ENCODE measurements around the gene MS4A14.
"Not testable (repeated sequence)": the region's sequence is repeated elsewhere in the genome, so short reads cannot be mapped to it uniquely, and the experiment has no call there.

The MS4A14 gene

GRCh38 chr11:60396382-60396781 is at the start of gene MS4A14:
TSS of gene MS4A14 (plus strand) at chr11:60396459. CDS start at chr11:60396579, 120 bp downstream.
- no peak for DNase-seq (ENCODE audit: low read depth)

DNA sequence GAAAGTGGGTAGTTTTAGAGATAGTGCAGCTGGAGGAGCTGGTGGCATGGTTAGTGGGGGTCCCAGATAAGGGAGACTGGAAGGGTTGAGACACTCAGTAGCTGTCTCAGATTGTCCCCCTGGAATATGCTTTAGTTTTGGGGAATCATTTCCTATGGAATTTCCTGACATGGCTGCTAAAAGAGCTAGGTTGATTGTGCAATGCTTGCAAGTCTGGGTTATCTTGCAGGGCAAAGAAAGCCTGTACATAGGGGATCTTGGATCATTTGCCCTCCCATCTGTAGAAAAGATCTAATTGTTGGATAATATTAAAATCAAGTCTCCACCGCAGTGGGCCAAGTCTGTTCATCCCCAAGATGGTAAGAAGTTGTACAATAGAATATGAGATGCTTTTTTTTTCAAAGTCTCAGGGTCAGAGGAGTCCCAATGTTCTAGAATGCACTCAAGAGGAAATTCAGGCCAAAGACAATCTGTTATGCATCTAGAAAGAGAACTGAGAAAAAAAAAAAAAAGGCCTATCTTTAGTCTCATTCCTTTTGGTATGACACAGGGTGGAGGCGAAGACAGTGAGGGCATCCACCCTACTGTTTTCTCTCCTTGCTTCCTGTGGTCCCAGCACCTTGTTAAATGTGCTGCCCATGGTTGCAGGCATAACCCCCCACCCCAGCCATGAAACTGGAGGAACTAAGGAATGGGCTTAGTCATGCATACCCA is 49.0 kb upstream of the MS4A14 start:
- no peak for DNase-seq (ENCODE audit: low read depth)

- no peak for DNase-seq (ENCODE audit: low read depth)
Observed at GRCh38 chr11:60348116-60348515, 48.1 kb upstream of the MS4A14 start.

DNA sequence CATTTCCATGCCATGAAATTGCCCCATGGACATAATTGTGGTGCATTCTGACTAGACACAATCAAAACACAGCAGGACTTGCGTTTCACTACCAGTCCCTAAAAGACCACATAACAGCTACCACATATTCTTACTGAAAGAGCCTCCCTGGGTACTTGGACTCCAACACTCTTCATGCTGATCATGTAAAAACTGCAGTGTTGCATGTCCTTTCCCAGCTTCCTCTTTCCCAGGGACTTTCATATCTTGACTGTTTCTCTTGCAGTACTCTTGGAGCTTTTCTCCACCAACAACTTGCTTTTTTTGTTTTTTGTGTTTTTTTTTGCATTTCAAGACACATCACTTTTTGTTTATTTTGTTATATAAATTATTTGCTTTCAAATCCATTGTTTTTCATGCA is 46.3 kb upstream of the MS4A14 start:
- no peak for DNase-seq (ENCODE audit: low read depth)

GRCh38 chr11:60357771-60358170 is 38.5 kb upstream of the MS4A14 start:
- no peak for DNase-seq (ENCODE audit: low read depth)

DNA sequence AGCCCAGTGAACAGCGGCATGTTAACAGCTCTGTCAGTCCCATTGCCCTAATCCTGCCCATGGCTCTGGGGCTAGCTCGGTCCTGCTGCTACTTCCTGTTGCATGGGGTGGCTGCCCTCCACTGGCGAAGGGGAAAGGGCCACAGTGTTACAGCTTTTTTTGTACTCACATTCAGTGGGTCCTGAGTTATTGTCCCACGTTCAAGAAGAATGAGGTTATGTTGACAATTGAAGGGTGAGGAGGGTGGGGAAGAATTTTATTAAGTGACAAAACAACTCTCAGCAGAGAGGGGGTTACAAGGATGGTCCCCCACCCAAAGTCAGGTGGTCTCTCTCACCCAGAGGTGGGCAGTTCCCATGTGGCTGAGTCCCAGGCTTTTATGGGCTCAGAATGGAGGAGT is 35.6 kb upstream of the MS4A14 start:
- no peak for DNase-seq (ENCODE audit: low read depth)

GRCh38 chr11:60362241-60362640 is 34.0 kb upstream of the MS4A14 start:
- DNase-seq (ENCODE audit: low read depth): no peak

DNA sequence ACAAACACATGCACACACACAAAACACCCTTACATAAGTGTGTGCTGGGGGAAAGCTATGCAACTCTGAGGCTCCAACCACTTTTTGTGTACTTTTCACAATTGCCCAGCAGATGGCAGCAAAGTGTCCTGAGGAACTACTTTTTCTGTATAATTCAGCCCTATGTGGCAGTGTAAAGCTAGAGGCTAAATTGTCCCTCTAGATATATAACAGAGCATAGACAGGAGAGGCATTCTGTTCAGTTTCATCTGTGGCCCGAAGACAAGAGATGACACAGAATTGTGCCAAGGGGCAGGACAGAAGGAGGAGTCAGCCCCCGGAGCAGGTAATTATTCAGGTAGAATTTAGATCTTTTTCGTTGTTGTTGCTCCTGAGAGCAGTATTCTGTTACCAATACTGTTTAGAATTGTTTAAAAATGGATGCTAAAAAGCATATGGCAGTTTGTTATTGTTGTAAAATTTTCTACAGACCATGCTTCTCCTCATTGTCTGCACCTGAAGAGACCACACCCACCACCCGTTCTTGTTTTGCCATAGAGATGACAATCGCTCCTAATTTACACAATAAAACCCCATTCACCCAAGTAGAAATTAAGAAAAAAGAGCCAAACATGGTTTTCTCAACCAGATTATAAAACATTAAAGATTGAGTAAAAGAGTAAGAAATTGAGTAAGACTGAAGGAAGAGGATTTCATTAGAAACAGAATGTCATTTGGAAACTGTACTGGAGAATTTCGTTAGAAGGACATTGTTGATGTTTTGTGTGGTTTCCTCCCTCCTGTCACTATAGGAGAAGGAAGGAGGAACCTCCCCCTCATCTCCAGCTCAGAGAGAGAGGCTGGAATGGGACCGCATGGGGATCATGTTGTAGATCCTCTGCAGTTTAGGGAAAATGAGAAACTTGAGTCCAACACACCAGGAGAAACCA is 32.5 kb upstream of the MS4A14 start:
- DNase-seq (ENCODE audit: low read depth): peak; percentile 32

DNA sequence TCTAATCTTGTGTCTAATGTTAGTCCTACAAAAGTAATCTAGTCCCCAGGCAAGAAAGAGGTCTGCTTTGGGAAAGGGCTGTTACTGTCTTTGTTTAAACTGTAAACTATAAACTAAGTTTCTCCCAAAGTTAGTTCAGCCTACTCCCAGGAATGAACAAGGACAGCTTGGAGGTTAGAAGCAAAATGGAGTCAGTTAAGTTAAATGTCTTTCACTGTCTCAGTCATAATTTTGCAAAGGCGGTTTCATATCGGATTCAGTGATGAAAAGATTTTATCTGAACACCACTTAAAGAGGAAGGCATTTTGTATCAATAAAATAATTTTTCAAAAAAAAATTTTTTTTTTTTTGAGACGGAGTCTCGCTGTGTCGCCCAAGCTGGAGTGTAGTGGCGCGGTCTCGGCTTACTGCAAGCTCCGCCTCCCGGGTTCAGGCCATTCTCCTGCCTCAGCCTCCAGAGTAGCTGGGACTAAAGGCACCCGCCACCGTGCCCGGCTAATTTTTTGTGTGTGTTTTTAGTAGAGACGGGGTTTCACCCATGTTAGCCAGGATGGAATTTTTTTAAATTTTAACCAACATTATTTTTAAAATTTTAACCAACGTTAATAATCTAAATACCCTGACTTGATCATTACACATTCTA is 29.9 kb upstream of the MS4A14 start:
- not testable (repeated sequence) for DNase-seq (ENCODE audit: low read depth)

DNA sequence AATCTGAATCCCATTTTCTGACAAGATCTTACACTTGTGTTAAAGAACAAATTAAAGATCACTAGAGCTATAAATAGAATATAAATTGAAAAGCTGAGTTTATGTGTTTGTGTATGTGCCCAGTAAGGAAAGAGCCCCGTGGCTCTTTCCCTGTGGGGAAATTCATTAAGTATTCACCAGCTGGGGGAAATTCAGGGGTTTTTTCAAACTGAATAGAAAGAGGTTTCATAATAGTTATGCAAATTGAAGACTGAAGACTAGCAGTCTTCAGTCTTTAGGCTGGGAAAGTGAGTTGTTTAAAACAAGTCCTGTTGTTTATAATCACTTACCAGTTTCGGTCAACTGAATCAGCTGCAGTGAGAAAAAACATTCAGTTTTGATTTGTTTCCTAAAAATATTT is 29.2 kb upstream of the MS4A14 start:
- DNase-seq (ENCODE audit: low read depth): no peak

DNA sequence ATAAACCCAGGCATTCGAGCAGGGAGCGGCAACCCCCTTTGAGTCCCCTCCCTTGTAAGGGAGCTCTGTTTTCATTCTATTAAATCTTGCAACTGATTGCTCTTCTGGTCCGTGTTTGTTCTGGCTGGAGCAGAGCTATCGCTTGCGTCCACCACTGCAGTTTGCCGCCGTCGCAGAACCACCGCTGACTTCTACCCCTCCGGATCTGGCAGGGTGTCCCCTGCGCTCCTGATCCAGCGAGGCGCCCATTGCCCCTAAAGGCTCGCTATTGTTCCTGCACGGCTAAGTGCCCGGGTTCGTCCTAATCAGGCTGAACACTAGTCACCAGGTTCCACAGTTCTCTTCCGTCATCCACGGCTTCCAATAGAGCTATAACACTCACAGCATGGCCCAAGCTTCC is 28.4 kb upstream of the MS4A14 start:
- no peak for DNase-seq (ENCODE audit: low read depth)

GRCh38 chr11:60370252-60370810 is 25.9 kb upstream of the MS4A14 start:
- DNase-seq (ENCODE audit: low read depth): no peak

- no peak for DNase-seq (ENCODE audit: low read depth)
Observed at GRCh38 chr11:60370811-60371298, 25.4 kb upstream of the MS4A14 start.

- DNase-seq (ENCODE audit: low read depth): no peak
Observed at GRCh38 chr11:60371386-60371785, 24.9 kb upstream of the MS4A14 start.

GRCh38 chr11:60371854-60372253 is 24.4 kb upstream of the MS4A14 start:
- DNase-seq (ENCODE audit: low read depth): no peak

DNA sequence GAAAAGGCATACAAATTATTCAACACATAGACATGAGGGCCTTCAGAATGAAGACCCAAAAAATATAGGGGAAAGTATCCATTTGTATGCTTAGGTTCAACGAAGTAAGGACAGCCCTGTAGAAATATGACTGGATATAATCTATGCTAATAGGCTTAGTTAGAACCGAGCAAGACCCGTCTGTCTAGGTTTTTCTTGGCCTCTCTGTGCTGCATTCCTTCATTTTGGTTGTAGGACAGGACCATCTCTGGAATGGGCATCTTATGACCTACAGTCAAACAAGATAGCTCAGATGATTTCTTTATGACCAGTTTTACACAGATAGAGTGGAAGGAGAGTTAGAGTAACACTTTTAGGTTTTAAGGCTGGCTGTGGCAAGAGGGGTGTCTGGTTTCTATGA is 23.5 kb upstream of the MS4A14 start:
- DNase-seq (ENCODE audit: low read depth): no peak

DNA sequence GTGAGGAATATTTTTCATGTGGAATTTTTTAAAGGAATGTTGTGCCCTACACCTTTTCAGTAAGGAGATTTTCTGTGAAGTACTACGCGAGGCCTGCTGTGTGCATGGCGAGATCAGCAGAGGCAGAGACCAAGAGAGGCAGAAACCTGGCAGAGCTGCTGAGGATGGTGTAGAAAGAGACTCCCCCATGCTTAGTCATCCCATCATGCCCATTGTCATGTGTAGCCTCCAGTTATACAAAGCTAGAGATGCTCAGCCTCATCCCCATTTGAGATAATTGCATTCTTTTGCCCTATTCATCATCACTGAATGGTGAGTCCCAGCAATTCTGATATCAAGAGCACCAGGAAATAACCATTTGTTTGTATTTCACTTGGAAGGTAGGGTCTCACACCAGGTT is 20.9 kb upstream of the MS4A14 start:
- DNase-seq (ENCODE audit: low read depth): no peak

GRCh38 chr11:60376601-60377000 is 19.7 kb upstream of the MS4A14 start:
- no peak for DNase-seq (ENCODE audit: low read depth)

DNA sequence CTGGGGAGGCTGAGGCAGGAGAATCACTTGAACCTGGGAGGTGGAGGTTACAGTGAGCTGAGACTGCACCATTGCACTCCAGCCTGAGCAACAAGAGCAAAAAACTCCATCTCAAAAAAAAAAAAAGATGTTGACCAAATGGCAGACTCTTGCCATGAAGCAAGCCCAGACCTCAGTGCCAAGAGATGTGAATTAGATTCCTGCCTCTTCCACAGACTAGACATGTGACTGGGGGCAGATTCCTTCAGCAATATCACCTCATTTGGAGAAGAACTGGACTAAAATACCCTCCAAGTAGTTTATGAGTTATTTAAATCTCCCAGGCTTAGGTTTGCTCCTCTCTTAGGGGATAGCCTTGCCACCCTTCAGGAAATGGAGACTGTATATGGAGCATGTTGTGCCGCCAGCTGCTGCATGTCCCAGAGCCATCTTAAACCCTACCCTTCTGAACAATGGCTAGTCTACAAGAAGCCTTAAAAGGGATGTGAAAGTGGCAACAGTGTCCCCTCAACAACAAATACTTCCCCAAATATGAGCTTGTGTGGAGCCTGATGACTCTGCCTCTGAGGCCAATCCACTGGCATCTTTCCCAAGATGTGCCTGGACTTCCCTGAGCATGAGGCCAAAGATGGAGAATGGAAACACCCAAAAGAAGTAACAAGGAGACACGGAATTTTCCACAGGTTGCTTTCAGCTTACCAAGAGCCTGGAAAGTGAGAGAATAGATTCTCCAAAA is 18.7 kb upstream of the MS4A14 start:
- DNase-seq (ENCODE audit: low read depth): no peak

DNA sequence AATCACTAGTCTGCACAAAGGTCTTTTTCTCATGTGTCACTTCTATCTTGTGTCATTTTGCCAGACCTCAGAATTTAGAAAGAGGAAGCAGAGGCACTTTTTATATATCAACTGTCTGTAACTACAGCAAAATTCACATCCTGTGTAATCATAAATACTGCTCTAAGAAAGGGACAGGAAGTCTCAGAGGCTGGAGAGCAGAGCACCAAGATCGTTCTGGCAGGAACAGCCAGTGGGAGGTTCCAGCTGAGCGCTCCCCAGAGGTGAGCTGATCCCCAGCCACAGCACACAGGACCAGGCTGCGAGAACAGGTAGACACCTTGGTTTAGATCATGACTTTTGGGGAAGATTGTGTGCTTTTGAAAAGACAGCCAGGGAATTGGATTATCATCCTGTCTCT is 17.9 kb upstream of the MS4A14 start, which contains the start of gene MS4A7:
MS4A7 (plus strand) TSS at position 179 of the 400 bp plus-strand sequence. CDS start 4,610 bp downstream, outside the sequence.
- DNase-seq (ENCODE audit: low read depth): no peak

DNA sequence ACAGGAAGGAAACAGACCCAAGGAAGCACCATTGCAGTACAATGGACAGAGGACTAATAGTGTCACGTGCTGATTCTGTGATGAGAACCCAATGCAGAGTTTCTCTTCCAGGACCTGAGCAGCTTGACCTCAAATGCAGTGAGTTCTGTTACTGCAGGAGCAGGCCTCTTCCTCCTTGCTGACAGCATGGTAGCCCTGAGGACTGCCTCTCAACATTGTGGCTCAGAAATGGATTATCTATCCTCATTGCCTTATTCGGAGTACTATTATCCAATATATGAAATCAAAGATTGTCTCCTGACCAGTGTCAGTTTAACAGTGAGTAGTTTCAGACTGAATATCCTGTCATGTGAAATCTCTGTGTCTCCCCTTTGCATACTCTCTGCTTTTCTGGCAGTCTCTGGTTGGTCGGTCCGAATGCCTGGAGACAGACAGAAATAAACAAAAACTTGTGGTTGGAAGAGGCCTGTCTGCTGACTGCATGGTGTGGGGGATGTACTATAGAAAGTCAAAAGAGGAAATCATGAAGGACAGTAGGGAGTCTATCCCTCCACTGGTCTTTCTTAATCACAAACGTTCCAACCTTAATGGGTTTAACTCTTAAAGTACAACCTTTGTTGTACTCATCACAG is 6.9 kb upstream of the MS4A14 start:
- DNase-seq (ENCODE audit: low read depth): no peak

Data from activated gamma-delta T cell treated with anti-CD3 and anti-CD28 coated beads, Interleukin-2, amount 50 U/mL, for 16 hours (primary cell).